TTC549 (cell line): ENCODE data around the gene RFT1.
"Not testable (repeated sequence)": the region's sequence is repeated elsewhere in the genome, so short reads cannot be mapped to it uniquely, and the experiment has no call there.

Experiments used
- FAIRE-seq: peaks from 2 replicates; lab custom pipeline; 2012; peaks lifted over from hg19 to GRCh38; lab: Jason Lieb, UNC

RFT1 gene

DNA sequence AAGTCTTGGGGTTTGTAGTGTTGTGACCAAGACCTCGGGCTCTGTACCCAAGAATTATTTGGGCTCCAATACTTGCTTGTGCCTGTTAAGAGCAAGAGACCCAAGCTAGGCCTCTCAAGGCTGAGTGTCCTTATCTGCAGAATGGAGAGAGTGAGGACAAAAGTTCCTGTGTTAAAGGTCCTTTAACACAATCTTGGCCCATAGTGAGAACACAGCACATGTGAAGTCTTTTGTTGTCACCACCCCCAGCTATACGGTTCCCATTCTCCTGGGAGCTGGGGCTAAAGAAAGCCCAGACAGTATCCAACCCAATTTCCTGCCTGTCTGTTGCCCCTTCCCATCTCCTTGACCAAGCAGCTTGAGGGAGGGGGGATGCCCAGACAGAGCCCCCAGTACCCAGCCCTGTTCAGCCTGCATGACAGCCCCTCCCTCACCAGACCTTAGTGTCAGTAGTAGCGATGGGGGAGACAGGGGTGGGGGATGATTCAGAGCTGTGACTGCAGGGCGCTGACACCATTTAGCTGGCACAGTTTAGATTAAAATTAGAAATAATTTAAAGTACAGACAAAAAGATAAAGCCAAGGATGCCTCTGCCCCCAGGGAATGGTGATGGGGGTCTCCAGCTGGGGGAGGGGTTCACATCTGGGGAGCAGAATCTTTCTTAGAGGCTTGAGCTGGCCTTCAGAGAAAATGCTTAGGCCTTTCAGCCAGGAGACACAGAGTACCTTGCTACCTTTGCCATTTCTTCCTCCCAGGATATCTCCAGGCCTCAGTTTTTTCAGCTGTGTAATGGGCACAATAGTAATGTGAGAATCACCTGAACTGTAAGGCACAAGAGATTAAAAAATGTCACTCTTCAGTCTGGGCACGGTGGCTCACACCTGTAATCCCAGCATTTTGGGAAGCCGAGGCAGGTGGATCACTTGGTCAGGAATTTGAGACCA lies 33.5 kb upstream of the RFT1 start:
- no peak for FAIRE-seq

GRCh38 chr3:53162672-53163443 lies 32.6 kb upstream of the RFT1 start:
- FAIRE-seq = no peak

DNA sequence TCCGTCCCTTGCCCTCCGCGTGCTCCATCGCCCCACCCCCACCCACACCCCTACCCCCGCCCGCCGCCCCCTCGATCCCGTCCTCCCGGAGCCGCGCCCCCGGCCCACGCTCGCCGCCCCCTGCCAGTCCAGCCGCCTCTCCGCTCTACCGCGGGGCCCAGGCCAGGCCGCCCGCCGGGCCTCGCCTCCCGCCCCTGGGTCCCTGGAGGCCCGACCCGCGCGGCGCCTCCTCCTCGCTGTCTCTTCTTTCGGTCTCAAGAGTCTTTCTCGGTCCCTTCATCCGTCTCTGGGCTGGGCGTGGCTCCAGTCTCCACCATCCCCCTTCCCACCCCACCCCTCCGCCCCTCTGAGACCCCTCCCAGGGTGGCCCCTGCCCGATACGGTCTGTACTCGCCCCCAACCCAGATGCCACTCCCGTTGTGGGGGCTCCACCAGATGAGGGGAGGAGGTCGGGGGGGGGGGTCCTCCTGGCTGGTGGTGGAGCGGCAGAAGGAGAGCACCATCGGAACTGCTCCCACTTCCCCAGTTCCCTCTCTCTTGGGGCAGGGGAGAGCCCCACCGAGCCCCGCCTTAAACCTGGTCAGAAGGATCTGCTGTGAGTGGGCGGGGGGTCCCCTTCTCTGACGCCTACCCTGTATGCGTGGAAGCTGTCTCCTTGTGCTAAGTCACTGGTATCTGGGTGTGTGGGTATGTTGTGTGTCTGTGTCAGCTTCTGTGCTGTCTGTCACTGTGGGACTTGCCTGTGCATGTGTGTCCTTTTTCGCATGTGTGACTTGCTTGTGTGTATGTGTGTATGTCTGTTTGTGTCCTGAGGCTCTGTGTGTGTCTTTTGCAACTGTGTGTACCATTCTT lies 31.8 kb upstream of the RFT1 start:
- FAIRE-seq = no peak

DNA sequence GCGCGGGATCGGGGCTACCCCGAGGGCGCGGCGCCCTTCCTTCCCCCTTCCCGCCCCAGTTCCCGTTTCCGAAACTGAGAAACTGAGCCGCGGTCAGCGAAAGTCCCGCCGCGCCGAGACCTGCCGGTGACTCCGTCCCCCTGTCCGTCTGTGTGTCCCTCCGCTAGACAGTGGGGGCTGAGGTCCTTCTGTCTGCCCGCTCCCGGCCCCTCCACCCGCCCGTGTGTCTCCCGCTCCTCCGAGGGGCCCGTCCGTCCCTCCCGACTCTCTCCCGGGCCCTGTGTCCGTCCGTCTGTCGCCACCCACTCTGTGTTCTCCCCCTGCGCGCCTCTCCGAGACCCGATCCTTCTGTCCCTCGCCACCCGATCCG lies 31.2 kb upstream of the RFT1 start:
- FAIRE-seq = no peak

DNA sequence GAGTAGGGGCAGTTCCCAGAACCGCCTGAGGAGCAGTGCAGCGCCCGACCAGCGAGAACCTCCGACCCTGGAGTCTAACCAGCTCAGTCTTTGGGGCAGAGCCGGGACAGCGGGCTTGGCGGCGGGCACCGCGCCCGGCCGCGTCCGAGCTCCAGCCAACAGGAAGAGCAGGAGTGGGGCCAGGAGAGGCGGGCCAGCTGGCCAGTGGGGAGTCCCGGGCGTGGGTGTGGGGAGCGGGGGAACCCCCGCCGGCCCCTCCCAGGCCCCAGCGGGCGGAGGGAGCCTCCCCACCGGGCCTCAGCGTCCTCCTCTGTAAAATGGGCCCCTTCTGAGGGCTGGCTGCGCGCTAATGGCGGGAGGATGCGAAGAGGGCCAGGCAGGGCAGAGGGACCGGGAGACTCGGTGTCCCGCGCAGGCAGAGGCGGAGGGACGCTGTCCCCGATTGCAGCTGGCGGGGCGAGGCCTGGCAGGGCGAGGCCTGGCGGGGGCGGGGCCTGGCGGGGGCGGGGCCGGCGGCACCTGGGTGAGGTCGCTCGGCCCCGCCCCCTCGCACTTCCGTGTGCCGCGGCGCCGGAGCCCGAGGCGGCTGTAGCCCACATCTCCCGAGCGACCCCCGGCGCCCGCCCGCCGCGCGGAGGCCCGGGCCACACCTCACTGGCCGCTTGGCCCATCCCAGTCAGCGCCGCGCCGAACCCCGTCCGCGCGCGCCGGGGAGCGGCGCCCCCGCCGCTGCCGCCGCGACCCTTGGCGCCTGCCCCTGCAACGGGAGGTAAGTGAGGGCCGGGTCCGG lies 30.6 kb upstream of the RFT1 start, which contains the start of gene PRKCD:
Gene PRKCD (plus strand): TSS at position 550 of the 790 bp plus-strand sequence. CDS start 17,214 bp downstream, outside the sequence.
- no peak for FAIRE-seq

DNA sequence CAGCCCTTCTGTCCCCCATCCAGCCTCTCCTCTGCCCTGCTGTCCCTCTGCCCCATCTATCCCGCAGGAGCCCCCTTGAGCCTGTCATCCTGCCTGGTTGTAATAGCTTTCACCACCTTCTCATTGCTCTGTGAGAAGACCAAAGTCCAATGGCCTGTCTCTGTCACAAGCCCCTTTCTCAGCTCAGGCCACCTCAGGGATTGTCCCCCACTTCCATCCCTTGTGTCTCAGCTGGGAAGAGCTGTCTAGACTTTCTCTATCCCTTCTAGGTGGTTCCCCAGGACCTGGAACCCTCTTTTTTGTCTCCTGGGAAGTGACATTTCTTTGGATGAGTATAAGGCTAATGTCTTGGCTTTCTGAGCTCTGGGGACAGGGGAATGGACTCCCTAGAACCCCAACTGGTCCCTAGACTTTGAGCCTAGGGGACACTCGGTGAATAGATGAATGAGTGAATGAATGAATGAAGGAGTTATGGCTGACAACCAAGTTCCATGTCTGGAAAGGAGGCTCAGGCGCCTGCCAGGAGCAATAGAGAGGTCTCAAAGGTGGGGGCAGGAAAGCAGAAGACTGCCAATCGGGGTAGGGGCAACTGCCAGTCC lies 29.9 kb upstream of the RFT1 start:
- FAIRE-seq = no peak

DNA sequence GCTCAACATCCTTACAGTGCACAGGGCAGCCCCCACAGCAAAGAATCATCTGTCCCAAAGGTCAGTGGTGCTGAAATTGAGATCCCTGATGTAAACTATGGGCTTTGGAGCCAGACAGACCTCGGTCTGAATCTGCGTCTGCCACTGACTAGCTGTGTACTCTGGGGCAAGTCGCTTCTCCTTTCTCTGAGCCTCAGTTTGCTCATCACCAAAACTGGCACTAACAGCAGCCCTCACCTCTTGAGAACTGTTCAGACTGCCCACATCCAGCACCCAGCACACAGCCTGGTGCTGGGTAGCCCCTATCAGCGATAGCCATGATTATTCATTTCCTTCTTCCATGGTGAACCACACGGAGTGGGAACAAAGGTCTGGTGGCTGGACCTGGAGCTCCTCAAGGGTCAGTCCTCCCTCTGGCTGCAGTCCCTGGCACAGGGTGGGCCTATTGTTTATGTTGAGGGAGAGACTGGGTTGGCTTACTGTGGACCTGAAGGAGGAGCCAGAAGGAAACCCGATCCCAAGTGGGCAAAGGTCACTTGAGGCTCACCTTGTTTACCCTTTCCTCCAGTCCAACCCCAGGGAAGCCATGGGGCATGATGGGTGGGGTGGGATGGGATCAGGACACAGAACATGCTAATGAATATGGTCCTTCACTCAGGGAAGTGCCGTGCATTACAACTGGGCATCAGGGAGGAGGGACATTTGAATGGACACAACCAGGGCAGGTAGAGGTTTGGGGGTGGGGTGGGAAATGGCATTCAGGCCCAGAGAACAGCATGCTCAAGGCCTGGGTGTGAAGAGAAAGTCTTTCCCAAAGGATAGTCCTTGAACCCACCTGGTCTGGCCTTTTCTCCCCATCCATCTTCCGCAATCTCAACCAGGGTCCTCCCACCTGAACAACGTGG lies 29.2 kb upstream of the RFT1 start:
- FAIRE-seq = no peak

DNA sequence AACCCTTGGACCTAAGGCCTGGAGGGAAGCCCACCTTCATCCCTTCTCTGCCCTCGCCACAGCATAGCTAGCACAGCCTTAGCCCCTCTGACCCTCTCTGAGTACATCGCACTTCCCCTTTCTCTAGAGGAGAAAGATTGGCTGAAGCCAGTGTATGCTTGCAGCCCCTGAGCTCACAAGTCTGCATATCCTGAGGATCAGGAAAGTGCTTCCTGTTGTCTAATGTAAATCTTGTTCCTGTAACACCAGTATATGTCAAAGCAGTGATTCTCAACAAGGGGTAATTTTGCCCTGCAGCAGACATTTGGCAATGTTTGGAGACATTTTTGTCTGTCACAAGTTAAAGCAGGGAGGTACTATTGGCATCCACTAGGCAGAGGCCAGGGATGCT lies 28.5 kb upstream of the RFT1 start:
- FAIRE-seq = no peak

DNA sequence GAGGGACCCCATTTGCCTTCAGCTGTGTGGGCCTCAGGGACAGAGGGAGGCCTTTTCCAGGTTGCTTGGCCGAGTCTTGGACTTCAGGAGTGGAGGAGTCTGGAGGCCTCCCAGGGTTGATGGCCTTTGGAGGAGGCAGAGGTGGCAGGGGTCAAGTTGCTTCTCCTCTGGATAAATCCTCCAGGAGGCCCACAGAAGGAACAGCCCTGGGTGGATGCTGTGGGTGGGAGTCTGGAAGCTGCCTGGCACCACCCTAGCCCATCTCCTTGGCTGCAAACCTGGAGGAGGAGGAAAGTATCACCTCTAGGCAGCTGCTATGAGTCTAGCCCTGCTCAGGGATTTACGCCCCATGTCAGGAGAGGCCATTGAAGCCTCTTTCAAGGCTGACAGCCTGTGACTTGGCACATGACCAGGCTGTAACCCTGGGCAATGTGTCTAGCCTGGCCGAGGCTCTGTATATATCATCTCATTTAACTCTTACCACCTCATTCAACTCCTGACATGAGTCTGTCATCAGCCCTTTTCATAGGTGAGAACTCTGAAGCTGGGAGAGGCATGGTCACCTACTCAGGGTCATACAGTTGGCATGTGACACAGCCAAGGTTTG lies 27.8 kb upstream of the RFT1 start:
- FAIRE-seq = no peak

DNA sequence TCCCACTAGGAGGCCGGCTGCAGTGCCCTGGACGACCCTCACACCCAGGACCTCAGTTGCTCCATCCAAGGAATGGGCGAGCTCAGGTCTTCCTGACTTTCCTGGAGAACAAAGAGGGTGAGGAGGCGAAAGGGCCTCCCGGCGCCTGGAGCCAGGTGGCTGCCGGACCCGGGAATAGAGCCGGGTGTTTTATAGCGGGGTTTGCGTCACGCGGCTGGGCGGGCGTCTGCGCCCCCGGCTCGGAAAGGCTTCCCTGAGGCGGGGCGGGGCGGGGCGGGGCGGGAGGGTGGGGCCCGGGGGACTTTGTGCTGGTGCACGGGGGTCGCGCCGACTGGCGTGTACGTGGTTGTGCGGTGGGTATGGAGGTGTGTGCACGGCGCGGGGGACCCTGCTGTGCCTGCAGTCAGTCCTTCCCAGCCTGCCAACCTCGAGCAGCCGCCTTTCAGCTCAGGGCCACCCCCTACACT lies 26.2 kb upstream of the RFT1 start:
- no peak for FAIRE-seq

DNA sequence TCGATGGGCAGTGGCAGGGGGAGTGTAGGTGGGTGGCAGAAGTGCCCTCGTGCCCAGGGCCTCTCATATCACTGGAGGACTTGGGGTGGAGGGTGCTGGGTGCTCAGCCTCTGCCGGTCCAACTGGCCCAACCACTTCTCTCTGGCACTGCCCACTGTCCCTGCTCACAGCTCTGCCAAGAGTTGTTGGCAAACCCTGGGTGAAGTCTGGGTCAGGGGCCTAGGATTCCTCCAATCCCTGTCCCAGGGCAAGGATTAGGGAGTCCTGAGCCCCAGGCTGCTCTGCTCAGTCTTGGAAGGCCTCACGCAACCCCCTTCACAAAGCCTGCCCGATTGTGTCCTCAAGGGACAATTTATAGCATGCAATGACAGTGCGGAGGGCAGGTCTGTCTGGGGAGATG lies 25.5 kb upstream of the RFT1 start:
- no peak for FAIRE-seq

DNA sequence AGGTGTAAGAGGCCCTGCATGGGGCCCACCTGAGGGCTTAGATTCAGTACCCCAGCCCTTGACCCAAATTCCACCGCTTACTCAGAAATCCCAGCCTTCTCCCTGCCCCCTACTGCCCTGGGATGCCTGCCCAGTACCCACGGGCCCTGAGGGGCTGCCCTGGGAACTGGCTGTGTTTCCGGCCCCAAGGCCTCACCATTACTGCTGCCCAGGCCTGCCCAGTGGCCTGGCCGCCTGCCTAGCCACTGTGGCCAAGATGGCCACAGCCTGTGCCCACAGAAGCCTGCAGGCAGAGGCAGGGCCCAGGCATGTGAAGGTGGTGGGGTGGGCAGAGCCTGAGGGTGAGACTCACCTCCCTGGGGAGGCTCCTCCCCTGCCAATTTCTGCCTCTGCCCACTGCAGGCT lies 24.6 kb upstream of the RFT1 start:
- FAIRE-seq = no peak

- no peak for FAIRE-seq
These were observed 23.7 kb upstream of the RFT1 start for GRCh38 chr3:53153980-53154379.

DNA sequence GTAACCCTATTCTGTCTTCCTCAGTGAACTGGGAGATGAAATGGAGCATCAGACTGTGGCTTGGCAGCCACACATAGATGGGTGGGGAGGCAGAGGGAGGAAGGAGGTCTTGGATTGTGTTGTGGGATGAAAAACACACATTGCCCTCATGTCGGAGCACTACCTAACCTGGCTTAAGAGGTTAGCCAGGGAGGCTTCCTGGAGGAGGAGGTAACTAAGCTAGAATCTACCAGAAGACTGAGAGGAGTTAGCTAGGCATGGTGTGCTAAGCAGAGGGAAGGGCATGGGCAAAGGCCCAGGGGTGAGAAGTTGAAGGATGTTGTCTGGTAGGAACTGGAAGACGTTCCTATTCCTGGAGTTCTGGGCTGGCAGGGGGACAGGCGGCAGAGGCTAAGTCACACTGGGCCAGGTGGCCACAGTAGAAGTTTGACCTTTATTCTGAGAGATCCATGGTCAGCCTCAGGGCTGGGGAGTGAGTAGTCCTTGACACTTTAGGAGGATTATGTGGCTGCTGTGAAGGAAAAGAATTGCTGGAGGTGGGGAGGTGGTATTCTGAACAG lies 23.1 kb upstream of the RFT1 start:
- FAIRE-seq = no peak

GRCh38 chr3:53151870-53152660 lies 21.8 kb upstream of the RFT1 start:
- no peak for FAIRE-seq

DNA sequence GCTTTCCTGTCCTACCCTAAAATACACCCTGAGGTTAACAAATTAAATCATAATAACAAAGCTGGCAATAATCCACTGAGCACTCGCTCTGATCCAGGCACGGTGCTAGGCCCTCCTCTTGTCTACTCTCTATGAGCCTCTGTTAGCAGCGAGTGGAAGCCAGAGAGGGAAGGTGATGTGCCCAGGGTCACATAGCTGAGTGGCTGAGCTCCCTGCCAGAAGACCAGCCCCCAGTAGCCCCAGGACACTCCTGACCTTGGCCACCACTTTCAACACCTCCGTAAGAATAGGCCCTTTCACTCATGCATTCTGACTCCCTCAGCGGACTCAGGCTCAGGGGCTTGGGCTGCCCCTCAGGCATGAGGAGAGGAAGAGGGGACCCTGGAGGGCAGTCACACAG lies 21.2 kb upstream of the RFT1 start:
- no peak for FAIRE-seq

DNA sequence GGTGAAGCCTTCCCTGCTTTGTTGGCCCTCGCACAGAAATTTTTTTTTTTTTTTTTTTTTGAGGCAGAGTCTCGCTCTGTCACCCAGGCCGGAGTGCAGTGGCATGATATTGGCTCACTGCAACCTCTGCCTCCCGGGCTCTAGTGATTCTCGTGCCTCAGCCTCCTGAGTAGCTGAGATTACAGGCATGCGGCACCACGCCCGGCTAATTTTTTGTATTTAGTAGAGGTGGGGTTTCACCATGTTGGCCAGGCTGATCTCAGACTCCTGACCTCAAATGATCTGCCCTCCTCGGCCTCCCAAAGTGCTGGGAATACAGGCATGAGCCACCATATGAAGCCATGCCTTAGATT lies 20.8 kb upstream of the RFT1 start:
- FAIRE-seq = not testable (repeated sequence)

DNA sequence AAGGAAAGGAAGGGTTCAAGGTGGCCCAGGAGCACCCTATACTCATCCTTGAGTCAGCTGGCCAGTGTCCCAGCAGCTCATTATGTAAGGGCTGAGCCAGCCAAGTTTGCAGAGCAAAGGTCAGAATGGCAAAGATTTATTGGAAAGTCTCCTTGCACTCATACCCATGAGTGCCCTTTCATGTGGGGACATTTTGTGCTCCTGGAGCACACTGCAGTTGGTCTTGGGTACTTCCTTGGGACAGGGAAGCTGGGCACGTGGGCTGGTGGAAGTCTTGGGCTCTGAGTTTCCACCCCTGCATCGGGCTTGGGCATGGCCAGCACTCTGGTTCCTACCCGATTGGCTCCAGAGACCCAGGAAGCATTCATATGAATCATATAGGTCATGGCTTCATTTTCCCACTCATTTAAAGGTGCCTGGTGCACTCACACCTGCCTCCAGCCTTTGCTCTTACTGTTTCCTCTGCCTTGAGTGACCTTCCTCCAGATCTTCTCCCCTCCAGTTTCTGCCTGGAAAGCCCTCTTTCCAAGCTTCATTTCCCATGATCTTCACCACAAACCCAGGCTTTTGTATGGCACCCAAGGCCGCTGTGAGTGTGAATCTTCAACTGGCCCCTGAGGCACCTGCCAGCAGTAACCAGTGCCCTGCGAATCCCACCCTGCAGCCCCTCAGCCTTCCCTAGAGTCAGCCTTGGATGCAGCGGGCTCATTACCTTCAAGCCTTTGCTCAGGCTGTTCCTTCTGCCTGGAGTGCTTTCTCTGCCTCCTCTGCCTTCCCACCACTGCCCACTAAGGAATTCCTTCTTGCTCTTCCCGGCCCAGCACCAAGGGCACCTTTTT lies 20.2 kb upstream of the RFT1 start:
- no peak for FAIRE-seq
